Fibroblast of lung (primary cell): ENCODE data around the gene TMEM51.

Experiments used
- CTCF ChIP-seq, 2 donors: IDR thresholded peaks in 1 of 2; conservative IDR thresholded peaks in 1 of 2; 1 replicate in 1 of 2; 2 replicates in 1 of 2; pipeline ENCODE4 v1.5.1; 2011 to 2012; ENCODE audit warnings: low read length in 2 of 2, control low read depth in 1 of 2, inconsistent platforms in 1 of 2, low read depth in 1 of 2, mild to moderate bottlenecking in 1 of 2
- EZH2 ChIP-seq: IDR thresholded peaks from 2 replicates; pipeline ENCODE4 v1.5.1; 2012; ENCODE audit warnings: low read length, control low read depth, mild to moderate bottlenecking; ENCODE audit errors: missing control alignments

GRCh38 chr1:15146142-15146680 lies 7.3 kb upstream of the TMEM51 start:
- no peak for TF ChIP-seq CTCF (conservative IDR thresholded peaks at IDR 0.05 in 1 of 2, IDR thresholded peaks at IDR 0.05 in 1 of 2; ENCODE audit: low read depth in 1 of 2, low read length in 2 of 2)
- TF ChIP-seq EZH2: no peak
